Hematopoietic multipotent progenitor cell treated with erythropoietin and hydrocortisone succinate and interleukin-3 and kit ligand, for 4 days (in vitro differentiated cells): ENCODE data around the gene TRIM71.
"Not testable (repeated sequence)": the region's sequence is repeated elsewhere in the genome, so short reads cannot be mapped to it uniquely, and the experiment has no call there.

ENCODE experiments used
- DNase-seq: peaks from one replicate; pipeline ENCODE4 v3.0.0-alpha.2; 2015

TRIM71 gene

DNA sequence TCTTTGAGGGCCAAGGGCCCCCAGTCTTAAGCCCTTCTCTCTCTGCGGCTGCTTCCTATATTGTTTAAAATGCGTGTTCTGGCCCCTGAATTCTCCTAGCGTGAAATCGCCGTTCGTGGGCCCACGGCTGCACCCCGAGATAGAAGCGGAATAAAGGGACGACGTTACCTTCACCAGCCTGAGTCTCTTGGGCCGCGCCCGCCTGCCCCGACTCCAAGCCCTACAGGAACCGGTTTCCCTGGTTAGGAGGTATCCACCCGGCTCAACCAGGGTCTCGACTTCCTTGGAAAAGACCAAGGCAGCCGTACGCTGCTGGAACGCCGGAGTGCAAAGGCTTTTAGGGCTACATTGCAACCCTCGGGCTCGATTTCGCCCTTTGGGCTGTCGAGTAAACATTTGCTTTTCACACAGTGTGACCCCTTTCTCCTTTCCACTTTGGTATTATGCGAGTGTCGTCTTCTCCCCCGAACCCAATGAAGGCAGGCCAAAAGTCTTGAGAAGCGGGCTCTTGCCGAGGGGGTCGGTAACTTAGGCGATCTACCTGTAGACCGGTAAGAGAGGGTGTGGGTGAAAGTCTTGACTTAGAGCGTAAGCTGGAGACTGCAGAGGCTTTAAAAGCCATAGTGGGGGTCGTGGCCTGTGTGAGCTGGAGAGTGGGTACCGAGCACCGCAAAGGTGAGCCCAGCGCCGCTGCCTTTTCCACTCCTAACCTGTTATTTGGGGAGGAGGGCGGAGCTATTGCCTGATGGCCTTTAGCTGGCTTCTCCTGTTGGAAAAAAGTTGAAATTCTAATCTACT lies 2.0 kb downstream of the TRIM71 start:
- DNase-seq: no peak

DNA sequence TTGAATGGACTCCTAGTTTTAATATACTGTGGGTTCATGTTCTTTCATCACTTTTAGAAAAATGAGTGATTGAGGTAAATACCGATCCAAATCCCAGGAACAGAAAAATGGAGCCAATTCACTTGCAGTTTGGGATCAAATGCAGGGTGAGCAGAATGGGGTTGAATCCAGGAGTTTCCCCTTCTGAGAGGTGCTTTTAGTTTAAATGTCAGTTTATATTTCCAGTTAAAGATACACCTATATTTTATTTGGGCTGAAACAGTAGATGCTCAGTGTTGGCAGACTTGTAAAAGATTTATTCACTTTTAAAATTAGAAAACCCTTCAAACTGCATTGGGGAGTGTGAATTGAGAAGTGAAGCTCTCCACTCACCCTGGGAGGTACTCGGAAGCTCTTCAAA lies 2.6 kb downstream of the TRIM71 start:
- no peak for DNase-seq

DNA sequence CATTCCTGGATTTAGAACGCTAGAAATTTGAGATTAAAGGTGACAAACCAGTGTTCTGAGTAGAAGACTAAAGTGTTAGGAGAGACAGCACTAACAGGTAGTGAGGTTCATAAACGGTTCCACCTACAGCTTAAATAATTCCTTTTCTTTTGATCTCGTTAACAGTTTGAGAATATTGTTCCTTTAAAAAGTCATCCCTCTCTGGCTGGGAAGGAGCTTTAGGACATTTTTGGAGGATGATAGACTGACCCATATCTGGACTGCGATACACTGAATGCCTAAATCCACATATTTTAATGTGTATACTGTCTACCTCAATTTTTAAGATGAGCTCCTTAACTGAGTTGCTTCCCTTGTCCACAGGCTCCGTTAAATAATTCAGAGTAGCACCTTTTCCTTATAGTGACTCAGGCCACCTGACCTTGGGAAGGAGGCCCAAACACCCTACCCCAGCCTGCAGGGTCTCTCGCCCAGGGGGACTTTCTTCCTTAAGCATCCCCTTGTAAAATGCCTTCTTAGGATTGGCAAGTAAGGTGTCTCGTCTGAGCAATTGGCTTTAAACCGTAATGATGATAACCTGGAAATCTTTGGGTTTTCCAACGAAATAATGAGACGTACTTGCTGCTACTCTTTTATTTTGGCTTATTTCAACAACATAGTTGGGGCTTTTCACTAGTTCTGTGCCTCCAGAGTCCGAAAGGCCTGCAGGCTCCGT lies 3.3 kb downstream of the TRIM71 start:
- no peak for DNase-seq

DNA sequence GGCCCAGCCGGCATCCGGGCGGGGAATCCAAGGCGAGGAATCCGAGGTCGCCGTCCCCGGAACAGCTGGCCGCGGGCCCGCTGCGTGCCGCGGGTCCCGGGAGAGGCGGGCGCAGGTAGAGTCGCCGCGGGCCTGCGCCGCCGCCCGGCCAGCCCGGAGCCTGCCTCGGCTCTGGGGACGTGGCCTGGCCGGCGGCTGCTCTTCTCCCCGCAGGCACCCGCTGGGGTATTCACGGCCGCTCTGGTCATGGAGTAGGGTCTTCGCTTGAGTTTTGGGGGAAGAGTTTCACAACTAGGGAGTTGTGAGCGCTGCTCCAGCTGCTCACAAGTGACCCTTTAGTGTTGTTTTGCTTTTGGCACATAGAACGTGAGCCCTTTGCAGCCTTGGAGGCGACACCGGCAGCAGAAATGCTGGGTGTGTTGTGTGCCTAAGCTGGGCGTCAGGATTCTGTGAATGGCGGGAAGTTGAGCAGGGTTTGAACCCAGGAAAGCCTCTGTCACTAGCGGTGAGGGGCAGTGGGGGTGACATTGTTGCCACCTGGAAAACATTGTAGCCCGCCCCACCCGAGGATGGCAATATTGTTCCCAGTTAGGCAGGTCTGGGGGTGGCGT lies 4.0 kb downstream of the TRIM71 start:
- no peak for DNase-seq

DNA sequence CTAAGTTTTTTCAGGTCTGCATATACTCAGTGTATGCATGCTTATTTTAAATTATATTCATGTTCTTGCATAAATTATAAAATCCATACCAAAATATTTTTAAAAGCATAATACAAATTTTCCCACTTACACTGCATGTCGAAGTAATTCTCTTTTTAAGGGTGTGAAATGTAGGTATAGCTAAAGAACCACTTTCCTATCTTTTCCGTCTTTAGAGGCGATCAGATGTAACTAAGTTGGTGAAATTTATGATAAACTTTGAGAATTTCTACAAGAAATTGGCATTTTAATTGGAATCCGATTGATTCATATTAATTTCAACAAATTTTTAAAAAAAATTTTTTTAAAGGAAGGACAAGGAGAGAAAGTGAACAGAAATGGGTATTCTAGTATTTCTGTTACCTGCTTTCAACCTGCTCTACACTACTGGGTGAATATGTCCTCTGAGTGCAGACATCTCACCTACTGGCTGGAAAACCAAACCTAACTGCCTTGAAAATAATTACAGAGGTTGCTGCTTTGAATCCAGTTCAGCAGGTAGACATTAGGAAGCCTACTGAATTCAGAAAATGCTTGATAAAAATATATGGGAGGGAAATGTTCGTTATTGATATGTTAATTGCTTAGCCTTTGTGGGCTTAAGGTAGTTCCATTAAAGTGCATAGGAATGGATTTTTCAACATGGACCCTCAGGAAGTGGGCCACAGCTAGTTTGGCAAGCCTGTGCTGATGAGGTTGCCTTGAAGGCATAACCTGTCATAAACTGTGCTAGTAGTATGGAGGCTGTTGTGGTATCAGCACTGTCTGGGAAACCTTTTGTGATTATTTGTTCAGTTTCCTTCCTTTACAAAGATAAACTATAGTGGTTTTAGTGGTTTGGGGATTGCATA lies 5.1 kb downstream of the TRIM71 start:
- no peak for DNase-seq

DNA sequence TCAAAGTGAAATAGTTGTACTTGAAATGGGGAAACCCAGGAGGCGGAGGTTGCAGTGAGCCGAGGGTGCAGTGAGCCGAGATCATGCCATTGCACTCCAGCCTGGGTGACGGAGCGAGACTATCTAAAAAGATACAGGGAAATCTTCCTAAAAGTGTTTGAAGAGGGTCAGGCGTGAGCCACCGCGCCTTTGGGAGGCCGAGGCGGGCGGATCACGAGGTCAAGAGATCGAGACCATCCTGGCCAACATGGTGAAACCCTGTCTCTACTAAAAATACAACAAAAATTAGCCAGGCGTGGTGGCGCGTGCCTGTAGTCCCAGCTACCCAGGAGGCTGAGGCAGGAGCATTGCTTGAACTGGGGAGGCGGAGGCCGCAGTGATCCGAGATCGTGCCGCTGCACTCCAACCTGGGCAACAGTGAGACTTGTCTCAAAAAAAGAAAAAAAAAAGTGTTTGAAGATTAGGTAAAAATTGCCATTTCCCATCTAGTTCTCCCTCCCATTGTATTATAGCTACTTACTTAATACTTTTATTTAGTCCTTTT lies 5.9 kb downstream of the TRIM71 start:
- not testable (repeated sequence) for DNase-seq

DNA sequence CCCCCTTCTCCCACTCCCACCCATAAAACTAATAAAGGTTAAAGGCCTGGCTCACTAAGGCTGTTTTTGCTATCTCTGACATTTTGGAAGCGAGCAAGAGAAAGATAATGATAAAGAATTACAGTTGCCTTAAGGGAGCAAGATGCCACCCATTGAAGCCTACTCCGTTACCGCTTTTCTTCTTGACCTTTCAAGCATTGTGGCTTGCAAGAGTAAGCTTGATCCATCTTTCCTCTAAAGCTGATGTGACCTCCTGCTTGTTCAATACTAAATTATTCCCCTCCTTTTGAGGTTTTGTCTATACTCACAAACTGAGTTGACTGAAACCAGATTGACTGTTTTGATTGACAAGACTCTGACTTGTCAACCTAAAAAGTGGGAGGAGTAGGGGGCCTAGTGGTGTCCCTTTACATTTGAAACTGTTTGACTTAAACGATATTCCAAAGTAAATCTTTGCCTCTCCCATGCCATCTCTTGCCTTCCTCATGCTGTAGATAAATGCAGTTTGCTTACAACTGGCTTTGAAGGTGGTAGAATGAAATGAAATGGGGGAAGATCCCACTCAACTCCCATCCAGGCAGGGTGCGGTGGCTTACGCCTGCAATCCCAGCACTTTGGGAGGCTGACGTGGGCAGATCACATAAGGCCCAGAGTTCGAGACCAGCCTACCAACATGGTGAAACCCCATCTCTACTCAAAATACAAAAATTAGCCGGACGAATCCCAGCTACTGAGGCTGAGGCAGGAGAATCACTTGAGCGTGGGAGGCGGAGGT lies 8.0 kb downstream of the TRIM71 start:
- no peak for DNase-seq

DNA sequence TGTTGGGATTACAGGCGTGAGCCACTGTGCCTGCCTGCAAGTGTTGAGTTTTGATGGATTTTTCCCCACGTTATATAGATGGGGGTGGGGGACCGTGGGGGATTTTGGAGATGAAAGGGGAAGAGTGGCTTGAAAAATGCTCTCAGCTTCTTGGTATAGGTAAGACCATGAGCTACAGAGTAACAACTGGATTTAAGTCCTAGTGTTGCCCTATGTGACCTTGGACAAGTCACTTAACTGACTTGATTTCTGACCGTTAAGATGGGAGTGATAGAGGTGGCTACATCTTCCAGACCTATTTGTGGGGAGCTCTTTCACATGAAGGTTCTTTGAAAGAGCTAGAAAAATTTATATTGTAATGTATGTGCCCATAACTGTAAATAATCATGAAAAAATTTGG lies 13.3 kb downstream of the TRIM71 start:
- no peak for DNase-seq

DNA sequence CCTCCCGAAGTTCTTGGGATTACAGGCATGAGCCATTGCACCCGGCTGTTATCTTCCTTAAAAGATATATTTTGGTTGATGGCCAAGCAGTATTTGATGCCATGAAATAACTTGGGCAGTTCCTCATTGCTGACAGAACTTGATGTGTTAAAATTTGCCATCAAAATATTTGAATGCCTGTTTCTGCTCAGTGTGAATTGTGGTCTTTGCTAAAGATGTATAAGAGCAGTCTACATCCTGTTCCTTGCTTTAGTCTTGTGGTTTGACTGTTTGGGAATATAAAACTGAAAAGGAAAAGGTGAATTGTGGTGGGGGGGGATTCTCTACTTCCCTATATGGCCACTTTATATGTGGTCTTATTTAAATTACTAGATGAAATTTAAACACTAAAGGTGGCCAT lies 14.0 kb downstream of the TRIM71 start:
- peak; percentile 44 for DNase-seq

DNA sequence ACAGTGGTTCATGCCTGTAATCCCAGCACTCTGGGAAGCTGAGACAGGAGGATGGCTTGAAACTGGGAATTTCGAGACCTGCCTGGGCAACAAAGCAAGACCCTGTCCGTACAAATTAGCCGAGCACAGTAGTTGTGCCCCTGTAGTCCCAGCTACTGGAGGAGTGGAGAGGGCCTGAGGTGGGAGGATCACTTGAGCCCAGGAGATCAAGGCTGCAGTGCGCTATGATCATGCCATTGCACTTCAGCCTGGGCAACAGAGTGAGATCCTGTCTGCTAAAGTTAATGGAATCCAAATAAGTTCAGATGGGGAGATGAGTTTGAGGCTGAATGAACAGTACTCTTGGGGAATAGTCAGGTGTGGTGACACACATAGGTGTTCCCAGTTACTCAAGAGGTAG lies 14.4 kb downstream of the TRIM71 start:
- no peak for DNase-seq

DNA sequence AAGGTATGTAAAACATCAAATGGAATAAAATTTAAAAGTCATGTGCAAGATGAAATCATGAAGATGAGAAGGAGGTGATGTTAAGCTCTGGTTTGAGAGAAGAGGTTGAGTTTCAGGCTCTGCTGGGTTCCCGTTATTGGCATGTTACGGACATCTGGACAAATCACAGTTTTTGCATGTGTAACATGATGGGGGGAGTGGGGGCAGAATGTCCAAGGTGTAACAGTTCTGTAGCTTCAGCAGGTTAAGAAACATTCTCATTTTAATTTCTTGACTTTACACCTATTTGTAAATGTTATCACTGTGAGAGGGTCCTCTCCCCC lies 17.2 kb downstream of the TRIM71 start:
- no peak for DNase-seq

DNA sequence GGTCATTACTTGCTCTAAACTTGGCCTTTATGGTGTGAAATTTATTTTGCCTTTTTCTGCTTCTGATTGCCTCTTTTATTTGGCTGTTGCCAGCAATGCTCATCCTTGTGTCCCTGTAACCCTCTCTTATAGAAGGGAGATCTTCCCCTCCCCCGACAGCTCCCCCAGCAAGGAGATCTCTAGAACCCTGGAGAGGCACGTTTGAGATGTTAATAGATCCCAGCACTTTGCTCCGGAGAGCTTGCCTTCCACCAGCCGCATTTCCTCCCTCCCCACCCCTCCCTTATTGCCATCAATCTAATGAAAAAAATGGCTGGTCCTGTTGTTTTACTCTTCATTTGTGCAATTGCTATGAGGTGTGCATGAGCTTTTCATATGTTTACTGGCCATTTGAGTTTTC lies 18.2 kb downstream of the TRIM71 start:
- DNase-seq: no peak

DNA sequence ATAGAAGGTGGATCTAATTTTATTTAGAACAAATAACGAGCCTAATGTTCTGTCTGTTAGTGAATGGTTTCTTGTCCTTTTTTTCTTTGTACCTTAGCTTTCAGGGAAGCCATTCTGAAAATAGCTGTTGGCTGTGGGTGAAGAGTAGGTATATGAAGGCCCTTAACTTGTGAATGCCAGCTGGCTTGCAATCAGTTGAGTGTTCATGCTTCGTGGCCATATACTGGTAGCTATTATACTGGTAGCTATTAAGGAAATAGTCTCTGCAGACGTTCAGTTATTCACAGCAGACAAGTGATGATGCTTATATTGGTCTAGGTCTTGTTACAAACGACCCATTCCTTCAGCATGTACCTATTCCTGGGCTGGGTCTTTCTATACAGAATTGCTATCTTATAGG lies 18.8 kb downstream of the TRIM71 start:
- no peak for DNase-seq

DNA sequence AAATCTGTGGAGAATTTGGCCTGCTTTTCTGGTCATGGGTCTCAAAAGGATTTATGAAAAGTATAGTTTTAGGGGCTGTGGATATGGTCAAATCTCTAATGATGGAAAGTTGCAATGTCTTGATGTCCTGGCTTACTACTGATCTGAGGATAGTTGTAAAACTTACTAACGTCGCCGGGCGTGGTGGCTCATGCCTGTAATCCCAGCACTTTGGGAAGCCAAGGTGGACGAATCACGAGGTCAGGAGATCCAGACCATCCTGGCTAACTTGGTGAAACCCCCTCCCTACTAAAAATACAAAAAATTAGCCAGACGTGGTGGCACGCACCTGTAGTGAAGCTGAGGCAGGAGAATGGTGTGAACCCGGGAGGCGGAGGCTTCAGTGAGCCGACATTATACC lies 19.6 kb downstream of the TRIM71 start:
- DNase-seq: no peak

DNA sequence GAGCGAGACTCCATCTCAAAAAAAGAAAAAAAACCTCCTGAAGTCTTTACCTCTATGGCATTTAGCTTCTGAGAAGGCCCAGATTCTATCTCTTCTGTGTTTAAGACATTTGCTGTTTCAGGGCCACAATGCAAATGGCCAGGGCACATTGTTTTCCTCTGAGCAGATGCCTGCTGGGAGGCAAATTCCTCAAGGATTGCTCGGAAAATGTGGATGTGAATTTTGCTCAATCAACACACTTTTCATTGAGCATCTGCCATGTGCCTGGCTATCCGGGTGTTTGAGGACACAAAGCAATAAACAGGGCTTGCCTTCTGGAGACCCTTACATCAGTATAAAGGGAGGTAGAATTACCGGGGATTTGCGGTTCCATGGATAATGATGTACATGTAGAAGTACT lies 20.0 kb downstream of the TRIM71 start:
- no peak for DNase-seq

DNA sequence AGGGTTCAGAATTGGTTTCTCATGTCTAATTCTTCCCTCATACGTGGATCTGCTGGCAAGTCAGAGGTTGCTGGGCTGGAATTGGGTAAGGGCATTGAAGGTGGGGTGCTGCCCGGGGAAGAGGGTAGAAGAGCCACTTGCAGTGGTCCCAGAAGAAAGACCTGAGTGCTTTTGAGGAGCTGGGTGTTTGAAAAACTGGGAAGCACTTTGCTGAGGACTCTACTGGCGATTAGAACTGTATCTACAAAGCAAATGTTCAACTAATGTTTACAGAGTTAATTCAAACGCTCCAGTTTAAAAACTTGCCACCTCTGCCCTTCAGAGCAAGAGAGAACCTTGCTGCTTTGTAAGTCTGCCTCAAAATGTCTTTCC lies 21.9 kb downstream of the TRIM71 start:
- DNase-seq: no peak

DNA sequence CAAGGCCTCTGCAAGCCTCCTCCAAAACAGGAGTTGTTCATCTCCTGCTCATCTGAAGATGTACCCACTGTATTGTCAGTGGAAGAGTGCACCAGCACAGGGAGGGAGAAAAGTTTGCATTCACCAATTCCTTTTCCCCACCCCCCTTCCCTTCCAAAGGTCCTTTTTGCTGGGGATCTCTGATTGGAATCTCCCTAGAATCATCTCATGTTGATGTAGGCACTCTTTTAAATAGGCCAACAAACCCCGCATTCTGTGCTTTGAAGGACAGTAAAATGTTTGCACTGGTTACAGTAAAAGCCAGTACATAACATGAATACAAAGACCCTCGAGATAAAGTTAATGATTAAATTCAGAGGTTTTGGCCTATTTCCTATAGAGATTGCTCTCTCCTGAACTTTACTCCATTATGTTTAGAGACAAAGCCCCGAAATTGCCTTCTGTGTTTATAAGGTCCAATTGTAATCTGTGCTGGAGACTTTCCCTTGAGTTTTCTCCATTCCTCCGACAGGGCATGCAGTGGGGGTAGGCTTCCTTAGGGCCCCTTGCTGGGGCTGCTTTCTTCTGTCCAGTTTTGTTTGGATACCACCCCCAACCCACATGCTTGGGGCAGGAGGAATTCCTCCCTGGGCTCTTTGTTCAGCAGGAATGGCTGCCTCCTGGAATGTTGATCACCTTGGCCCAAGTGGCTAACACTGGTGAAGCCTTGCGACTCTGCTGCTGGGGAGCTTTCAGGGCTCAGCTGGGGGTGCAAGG lies 22.5 kb downstream of the TRIM71 start:
- no peak for DNase-seq

DNA sequence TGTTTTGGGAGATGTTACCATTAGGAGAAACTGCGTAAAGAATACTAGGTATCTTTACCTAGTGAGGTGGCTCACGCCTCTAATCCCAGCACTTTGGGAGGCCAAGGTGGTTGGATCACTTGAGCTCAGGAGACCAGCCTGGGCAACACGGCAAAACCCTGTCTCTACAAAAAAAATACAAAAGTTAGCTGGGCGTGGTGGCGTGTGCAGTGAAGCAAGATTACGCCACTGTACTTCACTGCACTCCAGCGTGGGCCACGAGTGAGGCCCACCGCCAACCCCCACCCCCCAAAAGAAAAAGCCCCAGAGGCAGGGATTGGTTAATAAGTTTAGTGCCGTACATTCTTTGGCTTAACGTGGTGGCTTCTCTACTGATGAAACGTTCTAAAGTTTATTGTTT lies 23.5 kb downstream of the TRIM71 start:
- DNase-seq: no peak

DNA sequence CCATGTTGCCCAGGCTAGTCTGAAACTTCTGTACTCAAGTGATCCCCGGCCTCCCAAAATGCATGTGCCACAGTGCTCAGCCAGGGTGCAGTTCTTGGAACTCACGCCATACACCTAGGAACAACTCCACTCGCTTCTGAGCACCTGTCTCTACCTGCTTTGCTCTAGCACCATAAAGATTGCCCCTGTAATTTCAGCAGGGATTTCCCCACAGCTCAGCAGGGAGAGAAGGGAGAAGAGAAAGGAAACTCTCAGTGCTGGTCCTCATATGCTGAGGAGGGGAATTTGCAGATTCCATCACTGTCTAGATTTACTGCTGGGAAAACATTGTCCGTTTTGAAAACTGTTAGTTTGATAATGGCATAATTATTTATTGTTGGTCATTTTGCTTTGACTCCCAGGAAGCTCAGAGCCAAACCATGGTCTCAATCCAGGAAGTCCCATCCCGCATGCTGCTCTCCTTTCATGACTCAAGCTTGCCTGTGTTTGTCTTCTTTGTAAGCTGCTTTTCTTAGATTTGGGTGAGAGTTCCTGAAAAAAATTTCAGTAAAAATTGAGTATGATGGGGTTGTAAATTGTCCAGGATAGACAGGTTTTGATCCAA lies 24.2 kb downstream of the TRIM71 start:
- no peak for DNase-seq

DNA sequence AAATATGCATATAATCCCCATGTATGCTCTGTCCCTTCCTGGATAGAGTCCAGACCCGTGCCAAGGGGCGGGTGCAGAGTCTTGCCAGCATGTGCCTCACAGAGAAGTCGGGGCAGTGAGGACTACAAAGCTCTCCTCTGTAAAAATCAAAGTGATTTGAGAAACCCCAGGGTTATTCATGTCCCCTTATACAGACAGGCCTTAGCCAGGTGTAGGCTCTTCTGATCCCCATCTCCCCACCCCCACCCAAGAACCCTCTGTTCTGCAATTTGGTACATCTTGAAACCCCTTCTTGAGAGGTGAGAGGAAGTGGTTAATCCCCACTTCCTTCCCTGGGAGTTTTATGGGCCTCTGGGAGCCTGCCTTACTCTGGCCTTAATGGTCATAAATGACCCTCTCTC lies 24.7 kb downstream of the TRIM71 start:
- peak; percentile 39 for DNase-seq

DNA sequence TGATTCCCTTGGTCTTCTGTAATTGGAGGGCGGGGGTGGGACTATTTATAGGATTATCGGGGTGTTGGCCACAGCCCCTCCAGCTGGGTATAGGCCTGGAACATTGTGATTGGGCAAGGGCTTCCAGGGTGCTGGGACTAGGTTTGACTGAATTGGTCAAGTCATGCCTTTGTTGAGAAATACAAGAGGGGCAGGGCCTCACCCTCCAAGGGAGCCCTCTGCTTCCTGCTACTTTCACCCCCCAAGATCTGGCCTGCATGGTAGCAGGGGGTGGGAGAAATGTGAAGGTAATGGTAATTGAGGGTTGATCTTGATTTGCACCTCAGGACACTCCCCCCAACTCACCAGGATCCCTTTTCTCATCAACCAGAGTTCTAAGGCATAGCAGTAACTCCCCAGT lies 25.2 kb downstream of the TRIM71 start:
- peak; percentile 56 for DNase-seq
